ENCODE data around the gene EXOSC7. TPM values are rescaled to one million over a fixed set of nuclear protein-coding genes. Genes with fewer than 3 reads are reported as not detected.

EXOSC7 gene
- total and polyA plus RNA-seq, 2 donors (not counting 1 experiment from before 2014, with no cell fraction given) = 25.5 to 40.0 TPM

GRCh38 chr3:45009868-45010267 is 33.8 kb downstream of the EXOSC7 start:
- DNase-seq (no peak), ATAC-seq (ENCODE audit: low read depth) (no peak)
- H3K4me2 ChIP-seq (replicated peaks; ENCODE audit: low read depth, low read length, poor library complexity, severe bottlenecking) = no peak overlapping the region
- no peaks in the 10 kb centered on the region for H3K79me2 ChIP-seq (ENCODE audit: control insufficient read depth, insufficient read depth, low read length)
- H3K9ac ChIP-seq (ENCODE audit: low read length) = no peak overlapping the region
- H3K4me3 Mint-ChIP-seq = no peak overlapping the region
- H3K4me3 ChIP-seq (ENCODE audit: control extremely low read depth in 1 of 5, extremely low read depth in 1 of 5, insufficient read depth in 1 of 5, low read depth in 2 of 5, low read length in 4 of 5) = no peak overlapping the region
- H3K9me3 ChIP-seq (ENCODE audit: control extremely low read depth in 1 of 3, control insufficient read depth in 2 of 3, insufficient read depth in 1 of 3, low read length in 2 of 3) = no peaks in the 10 kb centered on the region
- H3K4me1 Mint-ChIP-seq = peaks cover 19% of the 10 kb centered on the region
- peaks cover 1 to 41% of the 10 kb centered on the region in 2 experiments for H3K36me3 ChIP-seq (replicated peaks in 1 of 2; ENCODE audit: control extremely low read depth in 1 of 2, control insufficient read depth in 1 of 2, extremely low read depth in 1 of 2, insufficient read depth in 2 of 2, low read length in 1 of 2)
- no peak overlapping the region for H2AFZ ChIP-seq (ENCODE audit: insufficient read depth, low read depth, low read length, poor library complexity, severe bottlenecking)
- CTCF ChIA-PET = no interaction called here
- no peaks in the 10 kb centered on the region for H4K20me1 ChIP-seq (ENCODE audit: control insufficient read depth, insufficient read depth, low read length, poor library complexity, severe bottlenecking)
- no peaks in the 10 kb centered on the region for H3K9me3 Mint-ChIP-seq (ENCODE audit: insufficient read depth)
- H3K27me3 ChIP-seq (replicated peaks in 1 of 4; ENCODE audit: control extremely low read depth in 1 of 4, control insufficient read depth in 3 of 4, insufficient read depth in 4 of 4, low read length in 3 of 4) = no peaks in the 10 kb centered on the region
- intact Hi-C loops (cut with micrococcal nuclease) = no loop called here
- no peaks in the 10 kb centered on the region for H3K27me3 Mint-ChIP-seq
- WGBS (ENCODE audit: insufficient coverage) = 100% methylated on average over 1 of the region's 1 CpG
- H3K27ac Mint-ChIP-seq = no peak overlapping the region
- POLR2A ChIA-PET = no interaction called here
- H3K4me1 ChIP-seq (ENCODE audit: control insufficient read depth in 2 of 2, insufficient read depth in 2 of 2, low read length in 2 of 2) = peaks cover 11 to 13% of the 10 kb centered on the region in 2 donors
- TF ChIP-seq CTCF (IDR thresholded peaks at IDR 0.05) (no peak), EZH2 (IDR thresholded peaks at IDR 0.05; ENCODE audit: borderline replicate concordance, insufficient read depth, low read depth, low read length, poor library complexity, severe bottlenecking) (no peak)
- no peak overlapping the region for H3K27ac ChIP-seq (ENCODE audit: low read length in 2 of 2)

- POLR2A ChIA-PET = no interaction called here
Observed at GRCh38 chr3:45010811-45011333, 34.8 kb downstream of the EXOSC7 start.

More at GRCh38 chr3:45010811-45011333, 34.8 kb downstream of the EXOSC7 start:
- 87% methylated on average over 3 of the region's 3 CpGs for WGBS (ENCODE audit: insufficient coverage)
- H3K9me3 Mint-ChIP-seq (ENCODE audit: insufficient read depth) = no peaks in the 10 kb centered on the region
- H3K27ac Mint-ChIP-seq = no peak overlapping the region
- H3K27ac ChIP-seq (ENCODE audit: low read length in 2 of 2) = no peak overlapping the region
- no peaks in the 10 kb centered on the region for H3K27me3 Mint-ChIP-seq
- H3K9me3 ChIP-seq (ENCODE audit: control extremely low read depth in 1 of 3, control insufficient read depth in 2 of 3, insufficient read depth in 1 of 3, low read length in 2 of 3) = no peaks in the 10 kb centered on the region
- no peak overlapping the region for H3K4me3 Mint-ChIP-seq
- no peak overlapping the region for H3K4me3 ChIP-seq (ENCODE audit: control extremely low read depth in 1 of 5, extremely low read depth in 1 of 5, insufficient read depth in 1 of 5, low read depth in 2 of 5, low read length in 4 of 5)
- peaks cover 19% of the 10 kb centered on the region for H3K4me1 Mint-ChIP-seq
- peaks cover 6 to 33% of the 10 kb centered on the region in 2 experiments for H3K36me3 ChIP-seq (replicated peaks in 1 of 2; ENCODE audit: control extremely low read depth in 1 of 2, control insufficient read depth in 1 of 2, extremely low read depth in 1 of 2, insufficient read depth in 2 of 2, low read length in 1 of 2)
- no peak overlapping the region for H2AFZ ChIP-seq (ENCODE audit: insufficient read depth, low read depth, low read length, poor library complexity, severe bottlenecking)
- intact Hi-C loops (cut with micrococcal nuclease) = no loop called here
- no peak overlapping the region for H3K9ac ChIP-seq (ENCODE audit: low read length)
- H3K4me2 ChIP-seq (replicated peaks; ENCODE audit: low read depth, low read length, poor library complexity, severe bottlenecking) = no peak overlapping the region
- no peaks in the 10 kb centered on the region for H3K79me2 ChIP-seq (ENCODE audit: control insufficient read depth, insufficient read depth, low read length)
- peaks cover 11 to 13% of the 10 kb centered on the region in 2 donors for H3K4me1 ChIP-seq (ENCODE audit: control insufficient read depth in 2 of 2, insufficient read depth in 2 of 2, low read length in 2 of 2)
- TF ChIP-seq EZH2 (IDR thresholded peaks at IDR 0.05; ENCODE audit: borderline replicate concordance, insufficient read depth, low read depth, low read length, poor library complexity, severe bottlenecking) = no peak
- TF ChIP-seq CTCF (IDR thresholded peaks at IDR 0.05) = no peak
- DNase-seq (no peak), ATAC-seq (ENCODE audit: low read depth) (no peak)
- H3K27me3 ChIP-seq (replicated peaks in 1 of 4; ENCODE audit: control extremely low read depth in 1 of 4, control insufficient read depth in 3 of 4, insufficient read depth in 4 of 4, low read length in 3 of 4) = no peaks in the 10 kb centered on the region
- CTCF ChIA-PET = interaction anchor here (1.4 to 1.5 kb wide), 2 partner anchors 28 to 29 kb away, joined by 4 to 5 read pairs; no protein-coding TSS in a partner anchor
- H4K20me1 ChIP-seq (ENCODE audit: control insufficient read depth, insufficient read depth, low read length, poor library complexity, severe bottlenecking) = no peaks in the 10 kb centered on the region
